HG02852 (cell line): ENCODE measurements around the gene DGCR8.

Source experiments
- ATAC-seq: cut with Tn5 transposase; IDR thresholded peaks from one replicate; pipeline ENCODE4 v1.9.1; 2021; ENCODE audit warnings: mild to moderate bottlenecking, moderate library complexity; ENCODE audit not compliant: unreplicated experiment

Gene DGCR8

DNA sequence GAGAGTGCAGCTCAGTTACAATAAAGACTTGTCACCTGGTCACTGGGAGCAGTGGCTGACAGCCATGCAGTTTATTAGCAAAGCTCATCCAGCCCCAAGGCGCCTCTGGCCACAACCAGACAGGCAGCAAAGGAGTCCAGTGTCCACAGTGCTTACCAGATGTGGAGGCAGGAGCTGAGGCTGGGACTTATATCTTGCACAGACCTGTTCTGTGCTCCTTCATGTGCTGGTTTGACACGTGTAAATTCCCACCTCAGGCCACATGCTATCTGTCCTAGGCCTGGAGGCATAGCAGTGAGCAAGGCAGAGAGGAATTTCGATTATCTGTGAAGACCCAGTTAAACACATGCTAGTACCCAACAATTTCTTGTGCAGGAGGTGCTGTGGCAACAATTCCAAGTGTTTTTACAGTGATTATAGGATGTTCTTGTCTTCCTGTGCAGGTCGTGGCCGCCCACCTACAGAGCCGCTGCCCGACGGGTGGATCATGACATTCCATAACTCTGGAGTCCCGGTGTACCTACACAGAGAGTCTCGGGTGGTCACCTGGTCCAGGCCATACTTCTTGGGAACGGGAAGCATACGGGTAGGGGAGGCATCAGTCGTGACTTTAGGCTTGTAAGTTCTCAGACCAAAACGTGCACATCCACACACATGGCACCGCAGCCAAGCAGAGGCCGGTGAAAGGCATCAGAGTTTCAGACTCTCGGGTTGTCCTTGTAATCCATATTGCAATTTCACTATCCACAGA, 9.4 kb downstream of the DGCR8 start:
- no peak for ATAC-seq

DNA sequence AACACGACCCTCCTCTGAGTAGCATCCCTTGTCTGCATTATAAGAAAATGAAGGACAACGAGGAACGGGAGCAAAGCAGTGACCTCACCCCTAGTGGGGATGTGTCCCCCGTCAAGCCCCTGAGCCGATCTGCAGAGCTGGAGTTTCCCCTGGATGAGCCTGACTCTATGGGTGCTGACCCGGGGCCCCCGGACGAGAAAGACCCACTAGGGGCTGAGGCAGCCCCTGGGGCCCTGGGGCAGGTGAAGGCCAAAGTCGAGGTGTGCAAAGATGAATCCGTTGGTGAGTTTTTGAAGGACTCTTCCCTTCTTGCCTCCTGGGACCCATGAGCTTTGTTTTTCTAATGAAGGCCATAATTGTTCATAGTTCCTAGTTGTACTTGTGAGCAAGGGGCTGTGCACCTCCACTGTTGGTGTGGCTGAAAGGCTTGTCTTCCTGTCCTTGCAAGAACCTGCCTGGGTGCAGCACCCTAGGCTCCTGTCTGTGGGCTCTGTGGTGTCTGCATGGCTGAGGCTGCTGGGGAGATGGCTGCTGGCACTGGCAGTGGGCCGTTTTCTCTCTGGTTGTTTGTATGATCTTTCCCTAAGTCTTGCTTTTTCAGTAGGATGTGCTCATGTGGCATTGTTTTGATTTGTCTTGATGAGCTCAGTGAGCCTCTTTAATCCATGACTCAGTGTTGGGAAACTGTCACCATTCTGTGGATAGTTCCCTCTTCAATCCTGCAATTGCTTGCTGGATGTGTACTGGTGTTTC, 10.1 kb downstream of the DGCR8 start:
- ATAC-seq, result no peak

DNA sequence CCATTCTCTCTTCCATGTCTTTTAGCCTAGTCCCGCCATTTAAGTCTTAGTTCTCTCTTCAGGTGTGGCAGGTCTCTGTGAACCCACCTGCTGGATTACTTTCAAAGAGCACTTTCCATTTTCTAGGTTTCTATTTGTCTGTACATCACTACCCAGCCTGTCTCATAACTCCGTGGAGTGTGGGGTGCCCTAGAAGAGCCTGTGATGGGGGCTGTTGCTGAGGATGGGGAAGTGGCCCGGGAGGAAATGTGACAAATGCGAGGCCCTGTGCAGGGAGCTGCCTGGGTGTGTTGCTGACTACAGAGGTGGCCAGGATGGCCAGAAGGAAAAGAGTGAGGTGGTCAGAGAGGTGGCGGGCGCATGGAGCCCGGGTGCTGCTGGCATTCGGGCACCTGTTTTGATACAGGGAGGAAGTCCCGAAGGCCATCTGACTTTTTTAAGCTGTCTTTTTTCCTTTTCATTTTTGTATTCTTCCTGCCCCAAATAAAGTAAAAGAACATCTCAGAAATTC, 10.7 kb downstream of the DGCR8 start:
- no peak for ATAC-seq

- ATAC-seq, result no peak
Observed at GRCh38 chr22:20091690-20092476, 11.8 kb downstream of the DGCR8 start.

- no peak for ATAC-seq
Observed at GRCh38 chr22:20092477-20092854, 12.4 kb downstream of the DGCR8 start.

- no peak for ATAC-seq
Observed at GRCh38 chr22:20093418-20094196, 13.6 kb downstream of the DGCR8 start.

- no peak for ATAC-seq
Observed at GRCh38 chr22:20094197-20094807, 14.3 kb downstream of the DGCR8 start.

GRCh38 chr22:20095521-20095920, 15.5 kb downstream of the DGCR8 start:
- ATAC-seq, result no peak

- no peak for ATAC-seq
Observed at GRCh38 chr22:20096574-20097420, 16.8 kb downstream of the DGCR8 start.

- ATAC-seq, result no peak
Observed at GRCh38 chr22:20099099-20099711, 19.2 kb downstream of the DGCR8 start.

DNA sequence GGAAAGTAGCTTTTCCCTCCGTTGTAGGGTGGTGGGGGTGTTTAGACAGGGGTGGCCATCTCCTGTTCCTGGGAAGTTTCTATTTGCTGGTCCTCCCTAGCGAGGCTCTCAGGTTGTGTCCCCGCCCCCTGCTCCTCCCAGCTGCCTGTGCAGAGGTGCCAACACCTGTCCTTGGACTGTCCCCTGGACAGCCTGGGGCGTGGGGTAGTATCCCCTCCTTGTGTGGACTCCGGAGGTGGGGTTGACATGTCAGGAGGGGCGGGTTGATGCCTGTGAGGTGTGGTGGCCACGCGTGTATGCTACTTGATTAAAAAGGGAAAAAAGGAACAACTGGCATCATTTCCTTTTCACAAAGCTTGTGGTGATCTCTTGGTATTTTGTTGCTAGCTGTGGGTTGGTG, 21.6 kb downstream of the DGCR8 start:
- ATAC-seq, result no peak

DNA sequence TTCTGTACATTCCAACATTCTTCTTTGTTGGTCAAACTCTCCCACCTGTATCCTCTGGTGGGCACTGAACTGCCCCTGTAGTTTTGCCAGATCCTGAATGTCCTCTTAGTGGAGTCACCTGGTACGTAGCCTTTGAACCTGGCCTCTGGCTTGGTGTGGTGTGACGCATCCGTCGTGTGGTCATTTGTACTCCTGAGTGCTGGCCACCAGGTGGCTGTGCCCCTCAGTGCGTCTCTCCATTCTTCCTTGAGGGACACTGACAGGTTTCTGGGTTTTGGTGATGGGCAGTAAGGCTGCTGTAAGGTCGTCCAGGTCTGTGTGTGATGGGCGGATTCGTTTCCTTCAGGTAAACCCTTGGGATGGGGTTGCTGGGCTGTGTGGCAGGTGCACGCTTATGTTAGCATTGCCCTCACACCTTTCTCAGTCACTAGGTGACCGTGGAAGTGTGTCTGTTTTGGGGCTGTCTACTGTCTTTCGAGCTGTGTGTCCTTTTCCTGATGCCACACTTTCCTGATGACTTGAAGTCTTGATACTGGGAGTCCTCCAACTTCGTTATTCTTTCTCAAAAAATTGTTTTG, 22.3 kb downstream of the DGCR8 start:
- ATAC-seq, result no peak

DNA sequence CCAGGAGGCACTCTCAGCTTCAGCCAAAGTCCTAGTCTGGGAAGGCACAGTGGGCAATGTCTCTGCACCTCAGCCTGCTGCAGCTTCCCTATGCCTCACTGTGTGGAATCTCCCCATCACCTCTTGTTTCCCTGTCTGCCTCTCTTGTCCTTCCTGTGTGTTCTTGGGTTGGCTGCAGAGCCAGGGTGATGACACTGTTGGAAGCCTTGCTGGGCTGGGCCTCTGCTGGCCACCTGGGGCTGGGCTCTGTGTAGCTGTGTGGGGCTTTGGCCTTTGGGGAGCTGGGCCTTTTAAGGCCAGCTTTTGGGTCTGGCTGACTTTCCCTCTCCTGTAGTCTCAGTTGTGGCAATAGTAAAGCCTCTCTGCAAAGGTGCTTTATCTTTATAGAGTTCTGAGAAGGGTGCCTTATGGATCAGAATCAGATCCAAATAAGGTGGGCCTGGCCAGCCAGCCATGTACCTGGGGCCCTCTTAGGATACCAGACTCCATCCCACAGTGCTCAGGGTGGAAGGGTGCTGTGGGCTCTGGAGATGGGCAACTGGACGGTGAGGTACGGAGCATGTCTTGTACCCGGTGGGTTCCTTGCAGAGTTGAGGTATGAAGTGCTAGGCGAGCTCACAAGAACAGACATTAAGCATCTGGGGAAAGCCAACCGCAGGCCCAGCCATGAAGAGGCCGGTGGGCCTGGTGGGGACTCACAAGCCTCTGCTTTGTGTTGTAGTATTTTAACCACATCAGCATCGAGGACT, 25.6 kb downstream of the DGCR8 start:
- ATAC-seq, result no peak

DNA sequence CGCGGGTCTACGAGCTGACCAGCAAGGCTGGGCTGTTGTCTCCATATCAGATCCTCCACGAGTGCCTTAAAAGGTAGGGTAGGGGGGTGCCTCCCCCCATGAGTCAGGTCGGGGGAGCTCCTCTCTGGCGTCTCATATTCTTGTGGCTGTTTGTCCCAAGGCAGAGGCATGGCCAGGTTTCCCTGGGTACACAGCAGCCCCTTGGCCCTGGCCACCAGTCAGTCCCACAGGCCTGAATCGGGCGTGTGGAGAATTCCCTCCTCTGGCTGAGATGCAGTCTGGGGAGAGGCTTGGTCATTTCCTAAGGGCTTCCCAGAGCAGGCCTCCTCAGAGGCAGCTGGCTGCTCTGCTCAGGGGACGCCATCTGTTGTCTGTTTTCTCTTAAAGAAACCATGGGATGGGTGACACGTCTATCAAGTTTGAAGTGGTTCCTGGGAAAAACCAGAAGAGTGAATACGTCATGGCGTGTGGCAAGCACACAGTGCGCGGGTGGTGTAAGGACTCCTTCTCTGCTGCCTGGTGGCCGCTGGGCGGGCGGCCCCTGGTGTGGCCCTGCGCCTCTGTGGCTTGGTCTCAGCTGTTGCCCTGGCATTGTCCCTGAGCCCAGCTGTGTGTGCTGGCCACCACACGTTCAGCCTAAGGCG, 26.3 kb downstream of the DGCR8 start:
- ATAC-seq, result no peak

DNA sequence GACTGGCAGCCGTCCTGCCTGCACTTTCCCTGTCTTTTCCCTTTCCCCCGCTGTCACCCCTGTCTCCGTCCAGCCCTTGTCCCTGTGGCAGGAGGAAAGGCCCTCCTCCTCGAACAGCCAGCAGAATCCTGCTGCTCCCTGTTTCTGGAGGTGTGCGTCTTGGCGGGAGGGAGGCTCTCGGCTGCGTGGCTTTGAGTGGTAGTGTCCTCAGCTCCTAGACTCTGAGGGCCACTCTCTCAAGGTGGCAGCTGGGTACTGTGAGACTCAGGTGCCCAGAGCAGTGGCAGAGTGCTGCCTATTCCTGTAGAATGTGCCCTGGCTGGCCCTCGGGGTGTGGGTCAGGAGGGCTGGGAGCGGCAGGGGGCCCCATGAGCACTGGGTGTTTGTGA, 26.8 kb downstream of the DGCR8 start:
- ATAC-seq, result no peak

- no peak for ATAC-seq
Observed at GRCh38 chr22:20107471-20107901, 27.4 kb downstream of the DGCR8 start.
